HCT116 (cell line): Measurements from ENCODE around the gene MRPL20. TPM values are rescaled to one million over a fixed set of nuclear protein-coding genes. Genes with fewer than 3 reads are reported as not detected.

Experiments used
- ATAC-seq: fragments of 200-7000 bp; cut with Tn5 transposase; 2 replicates; pipeline ENCODE4 v1.9.1; 2020; ENCODE audit warnings: mild to moderate bottlenecking, moderate library complexity
- BruUV-seq: library from RNA; stranded (reverse); fragments of 400-500 nt; replicated peaks from 2 replicates; lab custom pipeline; 2021; lab: Mats Ljungman, UMichigan
- CTCF ChIA-PET: fragments of 300-600 bp; sonication (Branson Sonifier 250); formaldehyde crosslinking; loops from one replicate; lab custom pipeline; 2021; ENCODE audit warnings: antibody characterized with exemption; lab: Charles Lee
- POLR2A ChIA-PET: fragments of 300-600, 350-600 bp; sonication (Branson Sonifier 250); formaldehyde crosslinking; loops from one replicate; lab custom pipeline; 2021; ENCODE audit warnings: antibody characterized with exemption; lab: Charles Lee
- RAD21 ChIA-PET, 2 experiments: fragments of 300-600 bp; sonication (Branson Sonifier 250); formaldehyde crosslinking; loops; one replicate each; lab custom pipeline; 2023; ENCODE audit warnings: low total read pairs in 2 of 2; ENCODE audit not compliant: uncharacterized antibody in 2 of 2, unreplicated experiment in 2 of 2, low non-redundant PET in 1 of 2; lab: Charles Lee
- DNase-seq: peaks from one replicate; pipeline ENCODE4 v3.0.0-alpha.2; 2010; ENCODE audit warnings: low read depth, low spot score
- H2AFZ ChIP-seq: fragments of 200-600 bp; shearing (Covaris generic), sonication (generic); 2 replicates; pipeline ENCODE4 v1.6.1; 2017; ENCODE audit warnings: low read depth, mixed run types, mixed read lengths, antibody characterized with exemption, low read length; ENCODE audit not compliant: poor library complexity, severe bottlenecking
- H3K27ac ChIP-seq: 2 replicates; pipeline ENCODE4 v1.5.1; 2012; ENCODE audit warnings: low read depth, low read length
- H3K27me3 ChIP-seq: fragments of 200-600 bp; sonication (generic); 2 replicates; pipeline ENCODE4 v1.6.1; 2016; ENCODE audit warnings: mixed run types, low read length, mixed read lengths; ENCODE audit not compliant: insufficient read depth
- H3K36me3 ChIP-seq, 2 experiments: fragments of 200-500 bp in 1 of 2; fragments of 200-600 bp in 1 of 2; sonication (Bioruptor generic) in 1 of 2; sonication (generic) in 1 of 2; 2 replicates each; pipeline versions ENCODE4 v1.5.1 to v1.6.1; 2014 to 2016; ENCODE audit warnings: low read length in 2 of 2, inconsistent platforms in 1 of 2, mixed read lengths in 1 of 2, mixed run types in 1 of 2; ENCODE audit not compliant: insufficient read depth in 2 of 2, control insufficient read depth in 1 of 2
- H3K4me1 ChIP-seq, 2 experiments: fragments of 200-600 bp in 1 of 2; sonication (generic) in 1 of 2; 2 replicates each; pipeline versions ENCODE4 v1.5.1 to v1.6.1; 2012 to 2017; ENCODE audit warnings: low read length in 2 of 2, inconsistent platforms in 1 of 2, mild to moderate bottlenecking in 1 of 2, mixed read lengths in 1 of 2, mixed run types in 1 of 2, moderate library complexity in 1 of 2; ENCODE audit not compliant: insufficient read depth in 2 of 2, control insufficient read depth in 1 of 2
- H3K4me2 ChIP-seq: fragments of 200-600 bp; sonication (generic); 2 replicates; pipeline ENCODE4 v1.6.1; 2017; ENCODE audit warnings: mixed run types, low read length, mixed read lengths
- H3K4me3 ChIP-seq, 2 experiments: fragments of 200-600 bp in 1 of 2; sonication (generic) in 1 of 2; replicated peaks in 1 of 2; 2 replicates each; pipeline ENCODE4 v1.5.1; 2011 to 2016; ENCODE audit warnings: low read length in 2 of 2, control low read depth in 1 of 2, low read depth in 1 of 2, mild to moderate bottlenecking in 1 of 2, mixed read lengths in 1 of 2, mixed run types in 1 of 2
- H3K79me2 ChIP-seq: fragments of 200-600 bp; sonication (generic); 2 replicates; pipeline ENCODE4 v1.6.1; 2017; ENCODE audit warnings: mild to moderate bottlenecking, mixed run types, low read length, moderate library complexity, mixed read lengths; ENCODE audit not compliant: insufficient read depth
- H3K9ac ChIP-seq: fragments of 200-600 bp; sonication (generic); 2 replicates; pipeline ENCODE4 v1.6.1; 2016; ENCODE audit warnings: low read length, mixed read lengths
- H3K9me2 ChIP-seq: fragments of 200-600 bp; sonication (generic), shearing (Covaris generic); 2 replicates; pipeline ENCODE4 v1.6.1; 2017; ENCODE audit warnings: mixed run types, mild to moderate bottlenecking, moderate library complexity; ENCODE audit not compliant: insufficient read depth
- H3K9me3 ChIP-seq, 2 experiments: fragments of 200-500 bp in 1 of 2; fragments of 200-600 bp in 1 of 2; sonication (Bioruptor generic) in 1 of 2; sonication (generic) in 1 of 2; 2 replicates each; pipeline ENCODE4 v1.6.1; 2014 to 2017; ENCODE audit warnings: low read length in 2 of 2, mixed read lengths in 2 of 2, inconsistent platforms in 1 of 2, low read depth in 1 of 2, mild to moderate bottlenecking in 1 of 2, mixed run types in 1 of 2, moderate library complexity in 1 of 2; ENCODE audit not compliant: control insufficient read depth in 1 of 2, insufficient read depth in 1 of 2
- H4K20me1 ChIP-seq: fragments of 200-600 bp; sonication (generic), shearing (Covaris generic); 2 replicates; pipeline ENCODE4 v1.6.1; 2017; ENCODE audit warnings: mixed run types, mild to moderate bottlenecking, moderate library complexity; ENCODE audit not compliant: insufficient read depth
- CTCF ChIP-seq, 3 experiments: fragments of 200-600 bp in 1 of 3; sonication (generic) in 1 of 3; IDR thresholded peaks in 2 of 3; conservative IDR thresholded peaks in 1 of 3; 2 replicates each; pipeline ENCODE4 v1.5.1; 2012 to 2017; ENCODE audit warnings: low read depth in 2 of 3, low read length in 2 of 3, antibody characterized with exemption in 1 of 3, borderline replicate concordance in 1 of 3, control low read depth in 1 of 3, mild to moderate bottlenecking in 1 of 3, mixed read lengths in 1 of 3, mixed run types in 1 of 3, moderate library complexity in 1 of 3; ENCODE audit not compliant: insufficient read depth in 1 of 3
- REST ChIP-seq: IDR thresholded peaks from 2 replicates; pipeline ENCODE4 v1.6.1; 2012; ENCODE audit warnings: low read depth
- YY1 ChIP-seq: IDR thresholded peaks from 2 replicates; pipeline ENCODE4 v1.6.1; 2011; ENCODE audit warnings: low read length, low read depth, moderate library complexity, mild to moderate bottlenecking; ENCODE audit not compliant: insufficient replicate concordance; ENCODE audit errors: extremely low read depth
- ZBTB33 ChIP-seq: IDR thresholded peaks from 2 replicates; pipeline ENCODE4 v1.6.1; 2011; ENCODE audit warnings: mild to moderate bottlenecking, low read length, moderate library complexity; ENCODE audit not compliant: insufficient replicate concordance; ENCODE audit errors: extremely low read depth
- intact Hi-C: fragments of 100-400 bp; cut with micrococcal nuclease; formaldehyde crosslinking; loops from 2 replicates; pipeline ENCODE4 v1.10.0; 2022
- total RNA-seq: library from RNA; stranded (reverse); gene quantifications from one replicate; pipeline ENCODE4 v1.2.1, GENCODE V29; 2021; ENCODE audit not compliant: unreplicated experiment

The MRPL20 gene
- total RNA-seq, 1 experiment from 2014 or later = 131 TPM

GRCh38 chr1:1357871-1358432 lies 49.1 kb downstream of the MRPL20 start:
- no peaks in the 10 kb centered on the region for H3K27me3 ChIP-seq
- intact Hi-C loops = no loop called here
- H4K20me1 ChIP-seq = no peaks in the 10 kb centered on the region
- no peak overlapping the region for H3K27ac ChIP-seq
- H2AFZ ChIP-seq = no peak overlapping the region
- no peaks in the 10 kb centered on the region for H3K9me3 ChIP-seq
- H3K79me2 ChIP-seq = no peaks in the 10 kb centered on the region
- no peak overlapping the region for H3K4me2 ChIP-seq
- POLR2A ChIA-PET = no interaction called here
- H3K9ac ChIP-seq = no peak overlapping the region
- H3K4me3 ChIP-seq = no peak overlapping the region
- H3K4me1 ChIP-seq = peaks cover 26 to 61% of the 10 kb centered on the region in 2 experiments
- DNase-seq = no peak
- ATAC-seq = no peak
- BruUV-seq = no TSS peak
- CTCF ChIA-PET = no interaction called here
- H3K9me2 ChIP-seq = no peaks in the 10 kb centered on the region
- no peaks in the 10 kb centered on the region for H3K36me3 ChIP-seq
- RAD21 ChIA-PET = no interaction called here
- no peak for TF ChIP-seq YY1
- TF ChIP-seq ZBTB33 = no peak
- no peak for TF ChIP-seq REST
- TF ChIP-seq CTCF (IDR thresholded peaks at IDR 0.05 in 2 of 3, conservative IDR thresholded peaks at IDR 0.05 in 1 of 3; ENCODE audit: borderline replicate concordance in 1 of 3, insufficient read depth in 1 of 3, low read depth in 2 of 3, low read length in 2 of 3) = no peak
